ENCODE results near the gene HIPK2.

DNA sequence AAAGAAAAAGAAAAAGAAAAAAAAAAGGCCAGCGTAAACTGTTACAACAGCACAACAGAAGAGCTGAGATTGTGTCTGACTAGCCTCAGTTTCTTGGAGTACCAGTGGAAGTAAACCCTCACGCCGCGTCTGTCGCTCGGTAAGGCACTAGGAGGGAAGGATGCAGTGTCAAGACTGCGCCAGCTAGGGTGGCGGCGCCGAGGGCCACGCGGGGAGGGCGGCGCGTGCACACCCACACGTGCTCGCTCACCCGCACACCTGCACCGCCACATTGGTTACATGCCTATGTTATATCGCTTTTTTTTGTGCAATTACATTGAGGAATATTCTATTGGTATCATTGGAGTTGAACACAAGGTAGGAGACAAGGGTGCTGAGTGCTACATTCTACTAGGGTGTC lies 206.1 kb downstream of the HIPK2 start:
- TF ChIP-seq RARB (CRISPR knock-in tag; IDR thresholded peaks at IDR 0.05) (no peak), CSDC2 (CRISPR knock-in tag; IDR thresholded peaks at IDR 0.05) (no peak), ZFP3 (CRISPR knock-in tag; IDR thresholded peaks at IDR 0.05) (no peak), ISL1 (CRISPR knock-in tag; IDR thresholded peaks at IDR 0.05) (no peak)
- TF ChIP-seq, protein P1, sequence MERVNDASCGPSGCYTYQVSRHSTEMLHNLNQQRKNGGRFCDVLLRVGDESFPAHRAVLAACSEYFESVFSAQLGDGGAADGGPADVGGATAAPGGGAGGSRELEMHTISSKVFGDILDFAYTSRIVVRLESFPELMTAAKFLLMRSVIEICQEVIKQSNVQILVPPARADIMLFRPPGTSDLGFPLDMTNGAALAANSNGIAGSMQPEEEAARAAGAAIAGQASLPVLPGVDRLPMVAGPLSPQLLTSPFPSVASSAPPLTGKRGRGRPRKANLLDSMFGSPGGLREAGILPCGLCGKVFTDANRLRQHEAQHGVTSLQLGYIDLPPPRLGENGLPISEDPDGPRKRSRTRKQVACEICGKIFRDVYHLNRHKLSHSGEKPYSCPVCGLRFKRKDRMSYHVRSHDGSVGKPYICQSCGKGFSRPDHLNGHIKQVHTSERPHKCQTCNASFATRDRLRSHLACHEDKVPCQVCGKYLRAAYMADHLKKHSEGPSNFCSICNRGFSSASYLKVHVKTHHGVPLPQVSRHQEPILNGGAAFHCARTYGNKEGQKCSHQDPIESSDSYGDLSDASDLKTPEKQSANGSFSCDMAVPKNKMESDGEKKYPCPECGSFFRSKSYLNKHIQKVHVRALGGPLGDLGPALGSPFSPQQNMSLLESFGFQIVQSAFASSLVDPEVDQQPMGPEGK (CRISPR knock-in tag; IDR thresholded peaks at IDR 0.05; ENCODE audit: borderline replicate concordance) = no peak
